Measurements from ENCODE around the gene COL3A1. TPM values are rescaled to one million over a fixed set of nuclear protein-coding genes. Genes with fewer than 3 reads are reported as not detected.

The COL3A1 gene
- total and polyA plus RNA-seq, 2 of the 8 experiments (the other 6 are each of a cell fraction or from before 2014, with no cell fraction given), result 0.07 to 0.11 TPM

DNA sequence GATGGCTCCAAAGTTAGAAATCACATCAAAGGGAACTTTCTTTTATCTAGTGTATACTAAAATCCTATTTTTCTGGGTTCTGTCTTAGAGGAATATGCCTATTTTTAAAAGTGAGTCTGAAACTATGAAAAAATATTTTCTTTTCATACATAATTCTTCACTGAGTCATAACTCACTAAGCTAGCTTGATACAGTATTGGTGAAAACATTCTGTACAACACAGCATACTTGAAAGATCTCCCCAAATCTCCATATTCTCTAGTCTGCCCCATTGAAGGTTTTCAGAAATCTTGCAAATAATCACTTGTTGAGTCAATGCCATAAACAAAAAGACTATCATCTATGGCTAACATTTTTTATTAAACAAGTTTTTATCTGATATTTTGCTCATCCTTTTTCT, 44.5 kb downstream of the COL3A1 start:
- H2AK5ac ChIP-seq (ENCODE audit: low read depth, low read length), result no peak overlapping the region
- no peak overlapping the region for H3K9ac ChIP-seq (replicated peaks in 1 of 4; ENCODE audit: extremely low read depth in 1 of 4, low read depth in 3 of 4, low read length in 3 of 4)
- DNase-seq (ENCODE audit: low read depth in 1 of 2, low spot score in 2 of 2) (no peak), FAIRE-seq (no peak)
- no peak overlapping the region for H3K4me3 ChIP-seq (ENCODE audit: extremely low read depth in 1 of 4, insufficient read depth in 2 of 4, low read depth in 3 of 4, low read length in 4 of 4)
- no peak overlapping the region for H4K5ac ChIP-seq (ENCODE audit: insufficient read length, low read depth, low read length)
- H3K14ac ChIP-seq (ENCODE audit: insufficient read length), result no peak overlapping the region
- H4K20me1 ChIP-seq (replicated peaks in 1 of 2; ENCODE audit: control insufficient read depth in 1 of 2, insufficient read depth in 2 of 2, low read length in 2 of 2), result no peaks in the 10 kb centered on the region
- H3K27ac ChIP-seq (ENCODE audit: low read depth, low read length), result no peak overlapping the region
- ChIA-PET POLR2A (ENCODE audit: partially characterized antibody) (no interaction called here), CTCF (ENCODE audit: partially characterized antibody) (interaction anchor here (1.4 kb wide), 1 partner anchor 14 kb away, joined by 3 read pairs; no protein-coding TSS in a partner anchor)
- H3K27me3 ChIP-seq (replicated peaks in 1 of 4; ENCODE audit: control insufficient read depth in 3 of 4, extremely low read depth in 1 of 4, insufficient read depth in 3 of 4, low read length in 3 of 4), result no peaks in the 10 kb centered on the region
- H2BK12ac ChIP-seq (ENCODE audit: low read depth, low read length), result no peak overlapping the region
- H3K23me2 ChIP-seq (ENCODE audit: low read depth, low read length), result no peaks in the 10 kb centered on the region
- no peaks in the 10 kb centered on the region for H3K79me2 ChIP-seq (ENCODE audit: control insufficient read depth in 1 of 2, insufficient read depth in 2 of 2, low read length in 2 of 2)
- no peak overlapping the region for H2BK15ac ChIP-seq (ENCODE audit: low read length)
- H2BK20ac ChIP-seq (ENCODE audit: low read length), result no peak overlapping the region
- peaks cover 0 to 7% (median 0%) of the 10 kb centered on the region in 4 experiments; a peak in 2 of 7 replicates for H3K4me1 ChIP-seq (replicated peaks in 1 of 4; ENCODE audit: control insufficient read depth in 3 of 4, insufficient read depth in 4 of 4, low read length in 3 of 4)
- H2BK5ac ChIP-seq (ENCODE audit: low read depth, low read length), result no peak overlapping the region
- no peaks in the 10 kb centered on the region for H3K36me3 ChIP-seq (ENCODE audit: control insufficient read depth in 2 of 4, insufficient read depth in 4 of 4, low read length in 3 of 4)
- H3K9me3 ChIP-seq (ENCODE audit: insufficient read depth in 2 of 2, low read depth in 1 of 2, low read length in 1 of 2), result no peaks in the 10 kb centered on the region
- no peak overlapping the region for H3K4ac ChIP-seq (replicated peaks; ENCODE audit: insufficient read length, low read depth, low read length)
- H4K8ac ChIP-seq (ENCODE audit: extremely low read depth, insufficient read depth, low read length), result no peak overlapping the region
- H3K56ac ChIP-seq (replicated peaks; ENCODE audit: insufficient read length, low read depth, low read length), result no peak overlapping the region
- H3K23ac ChIP-seq (ENCODE audit: insufficient read length), result no peak overlapping the region
- H3K18ac ChIP-seq (ENCODE audit: extremely low read depth, low read length), result no peak overlapping the region
- no peak overlapping the region for H2AFZ ChIP-seq (ENCODE audit: low read length)
- H2BK120ac ChIP-seq (replicated peaks; ENCODE audit: low read depth, low read length), result no peak overlapping the region
- H3K4me2 ChIP-seq (ENCODE audit: insufficient read depth in 1 of 2, low read depth in 2 of 2, low read length in 2 of 2), result no peak overlapping the region
- no peak overlapping the region for H4K91ac ChIP-seq (replicated peaks; ENCODE audit: insufficient read length, low read length)
- no peaks in the 10 kb centered on the region for H3K79me1 ChIP-seq (ENCODE audit: low read depth, low read length)
- TF ChIP-seq HDAC6 (IDR thresholded peaks at IDR 0.05; ENCODE audit: low read depth, low read length) (no peak), BCL11A (IDR thresholded peaks at IDR 0.05; ENCODE audit: low read depth in 2 of 2, low read length in 2 of 2) (no peak), SP1 (IDR thresholded peaks at IDR 0.05; ENCODE audit: low read depth, low read length) (no peak), RXRA (IDR thresholded peaks at IDR 0.05; ENCODE audit: insufficient read depth, low read depth, low read length) (no peak), JUND (IDR thresholded peaks at IDR 0.05; ENCODE audit: low read length) (no peak), SUZ12 (IDR thresholded peaks at IDR 0.05; ENCODE audit: low read length) (no peak), CHD1 (IDR thresholded peaks at IDR 0.05; ENCODE audit: low read depth, low read length) (no peak), SRF (IDR thresholded peaks at IDR 0.05; ENCODE audit: low read depth, low read length) (no peak), SIN3A (conservative IDR thresholded peaks at IDR 0.05 in 1 of 2, IDR thresholded peaks at IDR 0.05 in 1 of 2; ENCODE audit: low read depth in 1 of 2, low read length in 2 of 2) (no peak)
- TF ChIP-seq, protein P1, sequence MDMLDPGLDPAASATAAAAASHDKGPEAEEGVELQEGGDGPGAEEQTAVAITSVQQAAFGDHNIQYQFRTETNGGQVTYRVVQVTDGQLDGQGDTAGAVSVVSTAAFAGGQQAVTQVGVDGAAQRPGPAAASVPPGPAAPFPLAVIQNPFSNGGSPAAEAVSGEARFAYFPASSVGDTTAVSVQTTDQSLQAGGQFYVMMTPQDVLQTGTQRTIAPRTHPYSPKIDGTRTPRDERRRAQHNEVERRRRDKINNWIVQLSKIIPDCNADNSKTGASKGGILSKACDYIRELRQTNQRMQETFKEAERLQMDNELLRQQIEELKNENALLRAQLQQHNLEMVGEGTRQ (IDR thresholded peaks at IDR 0.05; ENCODE audit: low read length), result no peak
- TF ChIP-seq, protein P2, sequence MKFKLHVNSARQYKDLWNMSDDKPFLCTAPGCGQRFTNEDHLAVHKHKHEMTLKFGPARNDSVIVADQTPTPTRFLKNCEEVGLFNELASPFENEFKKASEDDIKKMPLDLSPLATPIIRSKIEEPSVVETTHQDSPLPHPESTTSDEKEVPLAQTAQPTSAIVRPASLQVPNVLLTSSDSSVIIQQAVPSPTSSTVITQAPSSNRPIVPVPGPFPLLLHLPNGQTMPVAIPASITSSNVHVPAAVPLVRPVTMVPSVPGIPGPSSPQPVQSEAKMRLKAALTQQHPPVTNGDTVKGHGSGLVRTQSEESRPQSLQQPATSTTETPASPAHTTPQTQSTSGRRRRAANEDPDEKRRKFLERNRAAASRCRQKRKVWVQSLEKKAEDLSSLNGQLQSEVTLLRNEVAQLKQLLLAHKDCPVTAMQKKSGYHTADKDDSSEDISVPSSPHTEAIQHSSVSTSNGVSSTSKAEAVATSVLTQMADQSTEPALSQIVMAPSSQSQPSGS (IDR thresholded peaks at IDR 0.05; ENCODE audit: low read length), result no peak
- TF ChIP-seq, protein P3, sequence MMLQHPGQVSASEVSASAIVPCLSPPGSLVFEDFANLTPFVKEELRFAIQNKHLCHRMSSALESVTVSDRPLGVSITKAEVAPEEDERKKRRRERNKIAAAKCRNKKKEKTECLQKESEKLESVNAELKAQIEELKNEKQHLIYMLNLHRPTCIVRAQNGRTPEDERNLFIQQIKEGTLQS (IDR thresholded peaks at IDR 0.05; ENCODE audit: insufficient read depth, low read depth, low read length), result no peak

All from H1 (cell line).